ENCODE data around the gene CCDC124.
"Not testable (repeated sequence)": the region's sequence is repeated elsewhere in the genome, so short reads cannot be mapped to it uniquely, and the experiment has no call there.

DNA sequence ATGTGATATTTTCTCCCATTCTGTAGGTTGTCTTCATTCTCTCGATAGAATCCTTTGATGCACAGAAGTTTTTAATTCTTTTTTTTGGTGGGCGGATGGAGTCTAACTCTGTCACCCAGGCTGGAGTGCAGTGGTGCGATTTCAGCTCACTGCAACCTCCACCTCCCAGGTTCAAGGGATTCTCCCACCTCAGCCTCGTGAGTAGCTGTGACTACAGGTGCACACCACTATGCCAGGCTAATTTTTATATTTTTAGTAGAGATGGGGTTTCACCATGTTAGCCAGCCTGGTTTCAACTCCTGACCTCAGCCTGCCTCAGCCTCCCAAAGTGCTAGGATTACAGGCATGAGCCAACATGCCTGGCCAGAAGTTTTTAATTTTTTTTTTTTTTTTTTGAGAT lies 45.6 kb upstream of the CCDC124 start:
- TF ChIP-seq, protein P1, sequence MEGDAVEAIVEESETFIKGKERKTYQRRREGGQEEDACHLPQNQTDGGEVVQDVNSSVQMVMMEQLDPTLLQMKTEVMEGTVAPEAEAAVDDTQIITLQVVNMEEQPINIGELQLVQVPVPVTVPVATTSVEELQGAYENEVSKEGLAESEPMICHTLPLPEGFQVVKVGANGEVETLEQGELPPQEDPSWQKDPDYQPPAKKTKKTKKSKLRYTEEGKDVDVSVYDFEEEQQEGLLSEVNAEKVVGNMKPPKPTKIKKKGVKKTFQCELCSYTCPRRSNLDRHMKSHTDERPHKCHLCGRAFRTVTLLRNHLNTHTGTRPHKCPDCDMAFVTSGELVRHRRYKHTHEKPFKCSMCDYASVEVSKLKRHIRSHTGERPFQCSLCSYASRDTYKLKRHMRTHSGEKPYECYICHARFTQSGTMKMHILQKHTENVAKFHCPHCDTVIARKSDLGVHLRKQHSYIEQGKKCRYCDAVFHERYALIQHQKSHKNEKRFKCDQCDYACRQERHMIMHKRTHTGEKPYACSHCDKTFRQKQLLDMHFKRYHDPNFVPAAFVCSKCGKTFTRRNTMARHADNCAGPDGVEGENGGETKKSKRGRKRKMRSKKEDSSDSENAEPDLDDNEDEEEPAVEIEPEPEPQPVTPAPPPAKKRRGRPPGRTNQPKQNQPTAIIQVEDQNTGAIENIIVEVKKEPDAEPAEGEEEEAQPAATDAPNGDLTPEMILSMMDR (conservative IDR thresholded peaks at IDR 0.05 in 1 of 2, IDR thresholded peaks at IDR 0.05 in 1 of 2; ENCODE audit: low read depth in 1 of 2, low read length in 2 of 2) = not testable (repeated sequence)
- not testable (repeated sequence) for TF ChIP-seq EZH2 (IDR thresholded peaks at IDR 0.05; ENCODE audit: low read length, missing control alignments)

Measured in fibroblast of lung (primary cell).